Stimulated activated memory B cell treated with anti-CD40 and anti-IgM and Interleukin-4, amounts not matched to agents 10 μg/mL and 1 μg/mL and 100 μg/mL, for 72 hours (primary cell): ENCODE measurements around the gene SMG6.

Source experiments
- ATAC-seq: fragments of 150-1000 bp; cut with Tn5 transposase; 2 replicates; pipeline ENCODE4 v1.10.0; 2021
- H3K27ac Mint-ChIP-seq: one replicate; pipeline ENCODE4 v1.8.0; 2022; ENCODE audit warnings: mild to moderate bottlenecking, mixed read lengths
- H3K27me3 Mint-ChIP-seq: one replicate; pipeline ENCODE4 v1.8.0; 2022; ENCODE audit warnings: mixed read lengths
- H3K36me3 Mint-ChIP-seq: one replicate; pipeline ENCODE4 v1.8.0; 2022; ENCODE audit warnings: mixed read lengths
- H3K4me1 Mint-ChIP-seq: one replicate; pipeline ENCODE4 v1.8.0; 2022; ENCODE audit warnings: mixed read lengths
- H3K4me3 Mint-ChIP-seq: one replicate; pipeline ENCODE4 v1.8.0; 2022; ENCODE audit warnings: mild to moderate bottlenecking, moderate library complexity, mixed read lengths
- H3K9me3 Mint-ChIP-seq: one replicate; pipeline ENCODE4 v1.8.0; 2022; ENCODE audit warnings: mixed read lengths

Gene SMG6

DNA sequence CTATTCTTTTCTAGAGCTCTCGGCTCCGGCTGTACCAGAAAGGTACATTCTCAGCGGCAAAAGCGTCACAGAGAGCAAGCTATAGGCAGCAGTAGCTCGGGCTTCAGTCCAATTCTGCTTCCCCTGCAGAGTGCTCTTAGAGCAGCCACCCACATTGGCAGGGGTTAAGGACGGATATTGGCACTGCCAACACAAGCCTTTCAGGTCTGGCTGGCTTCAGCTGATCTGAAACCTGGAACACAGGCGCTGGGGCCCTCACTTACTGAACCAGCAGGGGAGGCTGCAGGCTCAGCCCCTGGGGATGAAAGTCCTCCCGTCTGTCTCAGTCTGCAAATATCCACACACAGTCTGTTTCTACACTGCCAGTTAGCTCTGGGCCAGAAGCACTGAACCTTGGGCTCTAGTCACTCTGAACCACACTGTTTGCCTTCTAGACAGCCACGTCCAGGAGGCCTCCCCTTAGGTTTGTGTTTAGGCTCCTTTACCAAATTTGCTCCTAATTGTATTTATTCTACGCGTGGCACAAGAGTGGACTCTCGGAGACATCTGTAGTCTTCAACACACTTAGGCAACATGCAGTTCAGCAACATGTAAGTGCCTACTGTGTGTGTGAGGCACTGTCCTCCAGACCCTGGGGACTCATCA, 208.6 kb downstream of the SMG6 start:
- Mint-ChIP-seq H3K4me3 (no peak overlapping the region), H3K4me1 (peaks cover 20% of the 10 kb centered on the region), H3K27me3 (no peaks in the 10 kb centered on the region), H3K36me3 (peaks cover 17% of the 10 kb centered on the region), H3K9me3 (no peaks in the 10 kb centered on the region), H3K27ac (no peak overlapping the region)
- no peak for ATAC-seq

GRCh38 chr17:2093349-2093748, 210.2 kb downstream of the SMG6 start:
- no peaks in the 10 kb centered on the region for H3K9me3 Mint-ChIP-seq
- no peak overlapping the region for H3K27ac Mint-ChIP-seq
- no peak for ATAC-seq
- H3K4me1 Mint-ChIP-seq = peaks cover 36% of the 10 kb centered on the region
- no peaks in the 10 kb centered on the region for H3K27me3 Mint-ChIP-seq
- peaks cover 17% of the 10 kb centered on the region for H3K36me3 Mint-ChIP-seq
- H3K4me3 Mint-ChIP-seq = no peak overlapping the region

DNA sequence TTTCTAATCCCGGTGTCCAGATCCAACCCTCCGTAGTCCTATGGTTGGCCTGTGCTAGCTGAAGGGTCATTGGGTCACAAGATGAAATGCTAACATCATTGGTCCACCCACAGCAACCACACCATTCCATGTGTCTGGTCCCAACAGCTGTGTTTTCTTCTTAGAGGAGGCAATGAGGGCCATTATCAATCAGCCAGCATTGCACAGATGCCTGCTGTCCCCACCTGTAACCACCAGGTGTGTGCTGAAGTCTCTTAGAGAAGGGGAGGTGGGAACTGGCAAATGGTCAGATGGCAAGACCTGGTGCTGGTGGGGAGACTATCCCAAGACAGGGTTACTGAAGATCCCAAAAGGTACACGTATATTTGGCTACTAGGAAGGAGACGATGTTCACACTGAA, 211.3 kb downstream of the SMG6 start:
- no peak overlapping the region for H3K4me3 Mint-ChIP-seq
- H3K9me3 Mint-ChIP-seq = no peaks in the 10 kb centered on the region
- H3K4me1 Mint-ChIP-seq = peaks cover 47% of the 10 kb centered on the region
- no peak for ATAC-seq
- no peak overlapping the region for H3K27ac Mint-ChIP-seq
- H3K36me3 Mint-ChIP-seq = peaks cover 18% of the 10 kb centered on the region
- H3K27me3 Mint-ChIP-seq = no peaks in the 10 kb centered on the region

DNA sequence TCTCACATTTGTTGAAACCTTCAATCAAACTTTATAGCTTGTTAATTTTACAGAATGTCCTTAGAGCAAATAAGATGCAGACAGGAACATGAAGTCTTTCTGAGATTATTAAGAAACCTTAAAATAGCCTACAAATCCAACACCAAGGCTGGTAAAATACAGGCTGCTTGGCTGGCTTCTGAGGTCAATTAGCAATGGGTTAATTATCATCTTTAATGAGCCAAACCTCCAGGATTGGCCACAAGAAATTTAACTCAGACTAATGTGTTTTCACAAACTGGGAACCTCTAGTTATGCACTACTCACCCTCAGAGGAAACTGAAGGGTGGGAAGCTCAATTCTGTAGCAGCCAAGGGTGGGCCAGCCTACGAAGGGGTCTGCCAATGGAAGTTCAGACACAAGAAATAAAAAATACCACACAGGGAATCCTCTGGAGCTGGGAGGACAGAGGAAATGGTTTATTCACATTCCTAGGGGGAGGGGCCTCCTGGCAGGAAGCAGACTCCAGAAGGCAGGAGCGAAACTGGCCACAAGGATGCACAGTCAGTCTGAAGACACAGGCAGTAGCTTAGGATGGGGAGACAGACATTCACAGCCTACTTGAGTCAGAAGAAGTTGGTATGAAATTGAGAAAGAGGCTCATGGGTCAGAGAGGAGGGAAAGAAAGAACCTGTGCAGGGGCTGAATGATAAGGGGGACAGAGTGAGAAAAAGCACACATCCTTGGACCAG, 212.6 kb downstream of the SMG6 start:
- H3K36me3 Mint-ChIP-seq = peaks cover 23% of the 10 kb centered on the region
- H3K4me1 Mint-ChIP-seq = peaks cover 60% of the 10 kb centered on the region
- no peak for ATAC-seq
- H3K9me3 Mint-ChIP-seq = no peaks in the 10 kb centered on the region
- H3K27me3 Mint-ChIP-seq = no peaks in the 10 kb centered on the region
- peak overlapping the region; percentile 94 for H3K27ac Mint-ChIP-seq
- H3K4me3 Mint-ChIP-seq = no peak overlapping the region

GRCh38 chr17:2090210-2090641, 213.4 kb downstream of the SMG6 start:
- peak overlapping the region; percentile 94 for H3K27ac Mint-ChIP-seq
- peaks cover 66% of the 10 kb centered on the region for H3K4me1 Mint-ChIP-seq
- peaks cover 28% of the 10 kb centered on the region for H3K36me3 Mint-ChIP-seq
- H3K27me3 Mint-ChIP-seq = no peaks in the 10 kb centered on the region
- no peaks in the 10 kb centered on the region for H3K9me3 Mint-ChIP-seq
- peak overlapping the region; percentile 89 for H3K4me3 Mint-ChIP-seq
- ATAC-seq = peak; percentile 36

DNA sequence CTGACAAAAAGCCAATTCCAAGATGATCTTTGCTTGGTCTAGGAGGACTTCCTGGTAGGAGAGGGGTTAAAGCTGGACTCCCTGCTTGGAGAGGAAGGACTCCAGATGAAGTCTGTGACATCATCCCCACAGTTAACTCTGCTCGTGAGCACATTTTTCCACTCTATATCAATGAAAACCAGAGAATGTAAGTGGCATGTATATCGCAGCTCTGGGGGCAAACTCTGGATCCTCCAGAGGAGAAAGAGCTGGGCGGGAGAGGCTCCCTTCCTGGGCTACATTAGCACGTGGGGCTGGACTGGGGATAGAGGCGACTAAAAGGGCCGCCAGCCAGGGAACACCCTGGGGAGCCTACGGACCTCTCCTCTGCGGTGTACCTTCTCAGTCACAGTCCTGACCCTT, 214.6 kb downstream of the SMG6 start:
- H3K4me3 Mint-ChIP-seq = peak overlapping the region; percentile 89
- H3K27ac Mint-ChIP-seq = peak overlapping the region; percentile 94
- H3K4me1 Mint-ChIP-seq = peaks cover 77% of the 10 kb centered on the region
- H3K36me3 Mint-ChIP-seq = peaks cover 38% of the 10 kb centered on the region
- ATAC-seq = peak; percentile 39
- no peaks in the 10 kb centered on the region for H3K27me3 Mint-ChIP-seq
- no peaks in the 10 kb centered on the region for H3K9me3 Mint-ChIP-seq

- Mint-ChIP-seq H3K4me1 (peaks cover 88% of the 10 kb centered on the region), H3K27me3 (no peaks in the 10 kb centered on the region), H3K9me3 (no peaks in the 10 kb centered on the region), H3K36me3 (peaks cover 33% of the 10 kb centered on the region), H3K4me3 (peak overlapping the region; percentile 67), H3K27ac (peak overlapping the region; percentile 94)
- ATAC-seq = peak; percentile 82
Measured at GRCh38 chr17:2087597-2088211, 215.9 kb downstream of the SMG6 start.

DNA sequence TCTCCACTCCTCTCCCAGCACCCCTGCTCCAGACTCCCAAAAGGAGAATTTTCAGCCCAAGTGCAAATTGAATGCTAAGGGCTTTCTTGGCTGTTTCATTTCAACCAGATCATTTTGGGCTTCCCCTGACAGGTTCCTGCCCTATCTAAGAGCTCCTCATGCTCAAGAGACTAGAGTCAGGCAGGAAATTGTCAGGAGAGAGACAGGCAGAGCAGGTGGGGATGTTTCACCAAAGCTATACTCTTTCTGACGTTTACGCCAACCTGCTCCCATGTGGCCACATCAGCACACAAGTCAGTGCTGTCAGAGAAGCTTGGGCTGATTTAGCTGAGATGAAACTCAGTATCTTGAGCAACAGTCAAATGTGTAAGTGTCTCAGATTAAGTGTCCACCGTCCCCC, 217.3 kb downstream of the SMG6 start:
- H3K4me3 Mint-ChIP-seq = no peak overlapping the region
- no peak for ATAC-seq
- H3K36me3 Mint-ChIP-seq = peaks cover 37% of the 10 kb centered on the region
- H3K27me3 Mint-ChIP-seq = no peaks in the 10 kb centered on the region
- peaks cover 80% of the 10 kb centered on the region for H3K4me1 Mint-ChIP-seq
- peak overlapping the region; percentile 94 for H3K27ac Mint-ChIP-seq
- H3K9me3 Mint-ChIP-seq = no peaks in the 10 kb centered on the region

DNA sequence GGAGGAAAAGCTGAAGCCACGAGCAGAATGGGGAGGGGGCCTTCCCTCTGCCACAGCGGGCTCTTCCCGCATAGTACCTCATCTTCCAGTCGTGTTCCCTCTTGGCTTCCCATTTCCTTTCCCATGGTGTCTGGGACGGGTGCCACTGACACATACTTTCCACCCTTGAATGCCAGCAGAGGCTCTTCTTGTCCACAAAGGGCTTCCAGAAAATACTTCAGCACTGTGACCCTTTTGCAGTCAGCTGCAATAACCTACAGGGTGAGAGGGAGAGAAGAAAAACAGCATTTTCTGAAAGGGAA, 218.0 kb downstream of the SMG6 start:
- peak overlapping the region; percentile 94 for H3K27ac Mint-ChIP-seq
- H3K4me1 Mint-ChIP-seq = peaks cover 73% of the 10 kb centered on the region
- peaks cover 37% of the 10 kb centered on the region for H3K36me3 Mint-ChIP-seq

GRCh38 chr17:2084766-2085647, 218.6 kb downstream of the SMG6 start:
- no peaks in the 10 kb centered on the region for H3K9me3 Mint-ChIP-seq
- H3K36me3 Mint-ChIP-seq = peaks cover 39% of the 10 kb centered on the region
- H3K27ac Mint-ChIP-seq = peak overlapping the region; percentile 94
- H3K27me3 Mint-ChIP-seq = no peaks in the 10 kb centered on the region
- H3K4me1 Mint-ChIP-seq = peaks cover 68% of the 10 kb centered on the region
- no peak for ATAC-seq
- H3K4me3 Mint-ChIP-seq = no peak overlapping the region

More for the DNA sequence above, 218.0 kb downstream of the SMG6 start:
- ATAC-seq = no peak
- Mint-ChIP-seq H3K4me3 (no peak overlapping the region), H3K27me3 (no peaks in the 10 kb centered on the region), H3K9me3 (no peaks in the 10 kb centered on the region)

DNA sequence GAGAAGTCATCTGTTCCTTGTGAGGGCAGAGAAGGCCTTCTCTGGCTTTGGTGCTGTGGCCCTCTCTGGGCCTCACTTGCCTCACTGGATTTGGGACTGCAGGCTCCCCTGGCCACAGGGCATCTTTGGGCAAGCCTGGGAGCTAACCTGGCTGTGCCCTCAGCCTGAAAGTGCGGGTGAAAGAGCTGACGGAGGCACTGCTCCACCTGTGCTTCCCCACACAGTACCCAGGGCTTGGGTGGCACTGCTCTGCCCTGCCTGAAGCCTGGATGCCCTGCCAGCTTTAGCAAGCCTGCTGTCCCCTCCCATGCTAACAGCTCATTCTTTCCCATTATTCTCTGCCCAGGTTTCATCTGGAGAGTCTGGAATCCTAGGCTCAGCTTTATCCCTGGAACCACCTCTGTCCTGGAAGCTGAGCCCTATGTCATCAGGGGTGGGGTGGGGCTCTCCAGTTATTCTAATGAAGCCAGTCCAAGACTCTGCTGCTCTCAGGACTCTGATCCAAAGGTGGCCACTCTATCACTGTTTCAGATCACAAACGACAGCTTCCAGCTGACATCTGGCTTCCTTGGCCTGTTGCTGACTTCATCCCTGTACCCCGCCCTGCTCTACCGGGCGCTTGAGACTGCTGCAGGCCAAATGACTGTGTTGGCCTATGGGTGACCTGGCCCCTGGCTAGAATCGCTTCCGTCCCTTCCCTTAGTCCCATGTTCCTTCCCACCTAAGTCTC, 219.4 kb downstream of the SMG6 start:
- Mint-ChIP-seq H3K27me3 (no peaks in the 10 kb centered on the region), H3K27ac (peak overlapping the region; percentile 83), H3K36me3 (peaks cover 47% of the 10 kb centered on the region), H3K4me1 (peaks cover 60% of the 10 kb centered on the region), H3K9me3 (no peaks in the 10 kb centered on the region), H3K4me3 (no peak overlapping the region)
- peak; percentile 4 for ATAC-seq

GRCh38 chr17:2083613-2084035, 220.0 kb downstream of the SMG6 start:
- Mint-ChIP-seq H3K4me3 (peak overlapping the region; percentile 1), H3K27me3 (no peaks in the 10 kb centered on the region), H3K9me3 (no peaks in the 10 kb centered on the region), H3K27ac (peak overlapping the region; percentile 83), H3K4me1 (peaks cover 54% of the 10 kb centered on the region), H3K36me3 (peaks cover 53% of the 10 kb centered on the region)
- peak; percentile 86 for ATAC-seq

DNA sequence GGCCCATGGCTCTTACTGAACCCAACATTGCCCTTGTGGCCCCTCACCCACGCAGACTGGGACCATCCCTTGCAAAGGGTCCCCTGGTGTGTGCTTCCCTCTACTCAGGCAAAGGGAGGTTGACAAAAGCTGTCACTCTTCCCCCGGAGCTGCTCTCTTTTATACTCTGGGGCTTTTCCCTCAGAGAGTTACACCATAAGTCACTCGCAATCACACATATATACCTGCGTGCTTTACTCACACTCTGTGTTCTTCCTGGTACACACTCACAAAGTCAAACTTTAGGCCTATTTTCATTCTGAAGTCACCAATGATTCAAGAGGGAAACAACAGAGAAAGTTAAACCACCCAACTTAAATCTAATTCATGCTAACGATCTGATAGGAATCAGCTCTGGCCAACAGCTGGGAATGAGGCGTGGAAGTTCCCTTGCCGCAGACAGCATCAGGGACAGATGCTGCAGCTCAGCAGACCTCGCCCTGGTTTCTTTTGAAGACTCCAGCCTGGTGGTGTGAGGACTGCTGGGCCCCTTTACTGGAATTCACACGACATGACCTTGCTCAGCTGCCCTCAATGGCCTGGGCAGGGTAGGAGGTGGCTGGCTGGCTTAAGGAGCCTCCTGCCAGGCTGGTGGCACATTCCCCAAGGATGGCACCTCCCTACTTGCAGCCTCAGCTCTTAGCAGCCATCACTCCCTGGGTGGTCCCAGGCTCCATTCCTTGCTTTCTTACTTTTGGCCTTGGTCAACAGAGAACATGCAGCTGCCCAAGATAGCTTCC, 221.4 kb downstream of the SMG6 start:
- Mint-ChIP-seq H3K4me1 (peaks cover 40% of the 10 kb centered on the region), H3K9me3 (no peaks in the 10 kb centered on the region), H3K36me3 (peaks cover 61% of the 10 kb centered on the region), H3K27me3 (no peaks in the 10 kb centered on the region), H3K4me3 (no peak overlapping the region), H3K27ac (peak overlapping the region; percentile 0)
- ATAC-seq = no peak

GRCh38 chr17:2081564-2081963, 222.0 kb downstream of the SMG6 start:
- Mint-ChIP-seq H3K4me3 (no peak overlapping the region), H3K27me3 (no peaks in the 10 kb centered on the region), H3K36me3 (peaks cover 62% of the 10 kb centered on the region), H3K4me1 (peaks cover 35% of the 10 kb centered on the region), H3K9me3 (no peaks in the 10 kb centered on the region), H3K27ac (no peak overlapping the region)
- ATAC-seq = no peak
